ENCODE data around the gene ALPK3.
A peak's percentile ranks its signal among the peaks of the same experiment; 100 is the strongest.

The ALPK3 gene

DNA sequence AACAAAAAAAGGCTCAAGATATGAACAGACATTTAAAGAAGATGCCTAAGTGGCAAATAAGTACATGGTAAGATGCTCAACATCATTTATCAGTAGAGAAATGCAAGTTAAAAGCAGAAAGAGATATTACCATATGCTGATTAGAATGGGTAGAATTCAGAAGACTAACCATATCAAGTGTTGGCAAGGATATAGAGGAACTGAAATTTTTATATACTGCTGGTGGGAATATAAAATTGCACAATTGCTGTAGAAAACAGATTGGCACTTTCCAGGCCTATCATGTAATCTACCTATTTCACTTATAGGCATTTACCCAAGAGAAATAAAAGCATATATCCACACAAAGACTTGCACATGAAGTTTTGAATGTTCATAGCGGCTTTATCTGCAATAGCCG is 84.4 kb downstream of the ALPK3 start:
- no peak for DNase-seq

DNA sequence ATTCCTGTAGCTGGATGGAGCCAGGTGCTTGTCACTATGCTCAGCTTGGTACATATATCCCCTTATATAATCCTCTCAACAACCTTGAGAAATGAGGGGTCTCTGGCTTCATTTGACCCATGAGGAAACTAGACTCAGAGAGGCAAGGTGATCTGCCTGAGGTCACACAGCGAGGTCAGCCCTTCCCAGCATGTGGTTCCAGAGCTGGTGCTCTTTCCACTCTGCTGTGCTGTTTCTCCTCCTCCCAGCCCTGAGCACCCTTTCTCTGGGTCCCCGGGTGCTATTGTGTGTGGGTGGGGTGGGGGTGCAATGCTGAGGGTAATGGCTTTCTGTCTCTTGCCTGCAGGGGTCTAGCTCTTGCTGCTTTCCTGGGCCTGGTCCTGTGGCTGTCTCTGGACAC is 86.6 kb downstream of the ALPK3 start:
- DNase-seq, result no peak

DNA sequence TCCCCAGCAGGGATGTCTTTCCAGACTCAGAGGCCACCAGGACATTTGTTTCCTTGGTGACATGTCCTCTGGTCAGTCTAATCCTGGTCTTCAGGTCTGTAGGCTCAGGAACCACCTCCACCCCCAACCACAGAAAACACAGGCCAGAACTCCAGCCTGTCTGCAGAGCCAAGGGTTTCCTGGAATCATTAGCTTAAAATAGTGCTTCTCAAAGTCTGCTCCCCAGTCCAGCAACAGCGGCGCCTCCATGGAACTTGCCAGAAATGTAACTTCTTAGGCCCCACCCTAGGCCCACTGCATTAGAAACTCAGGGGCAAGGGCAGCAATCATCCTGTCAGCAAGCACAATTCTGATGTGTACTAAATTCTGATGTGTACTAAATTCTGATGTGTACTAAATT is 87.3 kb downstream of the ALPK3 start:
- DNase-seq, result no peak

DNA sequence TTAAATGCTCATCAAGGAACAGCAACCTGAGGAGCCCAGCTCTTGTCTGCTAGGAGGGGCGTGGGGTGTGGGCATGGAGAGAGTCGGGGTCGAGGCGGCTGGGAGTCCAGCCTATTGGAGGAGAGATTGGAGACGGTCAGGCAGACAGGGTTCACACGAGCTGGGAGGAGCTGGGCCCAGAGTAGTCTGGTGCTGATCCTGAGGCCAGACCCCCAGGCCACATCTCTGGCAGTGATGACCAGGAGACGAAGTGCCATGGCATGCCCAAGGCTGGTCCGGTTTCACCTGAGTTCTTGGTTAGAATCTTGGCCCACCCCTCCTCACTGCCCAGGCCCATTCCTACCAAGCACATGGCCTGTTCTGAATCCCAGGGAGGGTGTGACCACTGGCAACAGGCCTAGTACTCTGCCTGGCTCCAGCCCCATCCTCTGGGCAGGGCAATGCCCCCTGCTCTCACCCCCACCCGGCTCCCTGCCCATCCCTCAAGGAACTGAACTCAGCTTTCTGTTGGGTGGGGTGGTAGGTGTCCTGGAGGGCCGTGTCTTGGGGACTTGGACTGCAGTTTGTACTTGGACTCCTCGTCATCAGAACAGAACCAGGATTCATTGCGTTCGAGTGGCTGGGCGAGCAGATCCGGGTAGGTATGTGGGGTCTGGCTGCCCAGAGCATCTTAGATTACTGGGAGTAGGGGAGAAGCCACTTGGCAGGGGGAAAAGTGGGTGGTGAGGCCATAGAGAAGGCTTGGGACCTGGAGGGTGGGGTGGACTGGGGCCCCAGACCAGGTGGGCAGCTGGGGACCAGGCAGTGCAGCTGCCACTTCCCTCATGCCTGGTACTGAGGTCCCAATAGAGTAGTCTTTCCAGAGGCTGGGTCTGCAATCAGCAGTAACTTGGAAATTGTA is 88.1 kb downstream of the ALPK3 start:
- no peak for DNase-seq

DNA sequence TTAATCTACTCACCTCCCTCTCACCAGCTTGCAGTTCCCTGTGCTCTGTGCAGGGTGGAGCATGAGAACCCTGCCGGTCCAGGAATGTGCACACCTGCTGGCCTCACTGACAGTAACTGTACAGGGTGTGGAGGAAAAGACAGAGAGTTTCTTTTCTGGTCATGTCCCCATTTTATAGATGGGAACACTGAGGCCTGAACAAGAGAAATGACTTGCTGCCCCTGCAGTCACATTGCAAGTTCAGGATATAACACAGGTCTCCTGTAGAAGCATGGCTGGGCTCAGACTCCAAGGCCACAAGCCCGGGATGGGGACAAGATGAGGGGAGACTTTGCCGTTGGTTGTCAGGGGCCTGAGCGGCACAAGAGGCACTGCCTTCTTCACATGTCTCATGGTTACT is 90.6 kb downstream of the ALPK3 start:
- DNase-seq, result no peak

DNA sequence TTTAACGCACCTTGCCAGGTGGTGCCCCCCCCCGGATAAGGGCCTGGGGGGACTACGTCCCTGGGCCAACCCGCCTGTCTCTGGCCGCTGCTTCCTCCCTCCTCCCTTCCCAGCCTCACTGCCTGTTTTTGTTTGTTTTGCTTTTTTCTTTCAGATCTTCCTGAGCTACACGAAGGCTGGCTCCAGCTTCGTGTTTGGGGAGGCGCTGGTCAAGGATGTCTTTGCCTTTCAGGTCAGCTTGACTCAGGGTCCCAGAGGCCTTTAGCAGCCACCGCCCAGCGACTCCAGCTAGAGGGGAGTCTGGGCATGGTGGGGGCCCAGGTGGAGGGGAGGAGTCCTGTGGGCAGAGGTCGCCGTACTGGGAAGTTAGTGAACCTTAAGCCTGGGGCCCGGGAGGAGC is 91.4 kb downstream of the ALPK3 start:
- no peak for DNase-seq

DNA sequence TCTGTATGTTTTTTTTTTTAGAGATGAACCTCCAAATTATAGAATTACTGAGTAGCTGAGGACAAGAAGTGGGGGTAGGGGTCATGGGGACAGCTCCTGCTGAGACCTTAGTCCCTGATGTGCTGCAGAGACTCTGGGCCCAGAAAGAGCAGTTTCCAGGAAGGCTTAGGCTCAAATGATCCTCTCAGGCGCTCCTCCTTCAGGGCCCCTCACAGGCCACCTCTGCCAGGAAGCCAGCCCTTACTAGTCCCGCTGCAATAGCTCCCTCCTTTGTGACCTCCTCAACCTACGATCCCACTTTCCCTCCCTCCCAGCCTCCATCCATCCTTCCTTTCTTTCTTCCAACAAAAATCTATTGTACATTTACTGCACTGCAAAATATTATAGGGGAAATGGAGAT is 91.9 kb downstream of the ALPK3 start:
- no peak for DNase-seq

DNA sequence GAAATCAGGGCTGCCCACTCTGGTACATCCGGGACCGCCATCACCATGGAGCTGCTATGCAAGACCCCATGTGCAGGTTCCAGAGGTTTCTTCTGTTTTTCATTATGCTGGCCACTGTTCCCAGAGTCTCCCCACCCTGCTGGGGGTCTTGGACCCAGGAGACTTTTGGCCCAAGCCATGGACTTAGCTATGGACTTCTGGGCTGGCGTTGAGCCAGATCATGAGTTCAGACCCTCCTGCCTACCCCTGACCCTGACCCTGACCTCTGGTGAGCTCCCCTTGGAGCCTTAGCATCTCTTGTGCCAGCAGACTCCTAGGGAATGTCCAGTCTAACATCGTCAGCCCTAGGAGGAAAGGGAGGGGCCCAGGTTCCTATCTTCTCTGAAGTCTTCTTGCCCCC is 92.6 kb downstream of the ALPK3 start:
- DNase-seq, result no peak

DNA sequence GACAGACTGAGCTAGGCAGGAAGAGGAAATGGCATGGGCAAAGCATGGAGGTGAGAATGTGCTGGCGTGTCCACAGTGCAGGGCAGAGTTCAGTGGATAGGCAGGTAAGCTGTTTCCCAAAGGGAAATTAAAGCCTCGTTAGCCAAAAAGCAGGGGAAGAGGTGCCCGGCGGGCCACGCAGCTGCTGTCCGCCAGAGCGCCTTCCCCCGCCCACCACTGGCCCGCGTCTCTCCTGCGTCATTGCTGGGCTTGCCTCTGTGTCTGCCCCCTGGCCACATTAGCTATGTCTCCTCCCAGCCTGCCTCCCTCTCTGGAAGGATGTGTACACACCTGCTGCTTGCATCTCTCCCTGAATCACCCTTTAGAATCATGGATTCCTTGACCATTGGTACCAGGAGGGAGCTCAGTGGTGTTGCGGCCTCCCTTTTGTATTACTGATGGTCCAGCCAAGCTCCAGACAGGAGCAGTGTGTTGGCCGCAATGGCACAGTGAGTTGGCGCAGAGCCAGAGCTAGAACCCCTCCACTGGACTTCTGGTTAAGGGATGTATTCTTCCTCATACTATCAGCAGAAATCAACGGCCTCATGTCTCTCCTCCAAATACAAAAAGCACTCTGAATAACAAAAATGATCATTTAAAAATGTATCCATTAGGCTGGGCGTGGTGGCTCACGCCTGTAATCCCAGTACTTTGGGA is 93.9 kb downstream of the ALPK3 start:
- no peak for DNase-seq

DNA sequence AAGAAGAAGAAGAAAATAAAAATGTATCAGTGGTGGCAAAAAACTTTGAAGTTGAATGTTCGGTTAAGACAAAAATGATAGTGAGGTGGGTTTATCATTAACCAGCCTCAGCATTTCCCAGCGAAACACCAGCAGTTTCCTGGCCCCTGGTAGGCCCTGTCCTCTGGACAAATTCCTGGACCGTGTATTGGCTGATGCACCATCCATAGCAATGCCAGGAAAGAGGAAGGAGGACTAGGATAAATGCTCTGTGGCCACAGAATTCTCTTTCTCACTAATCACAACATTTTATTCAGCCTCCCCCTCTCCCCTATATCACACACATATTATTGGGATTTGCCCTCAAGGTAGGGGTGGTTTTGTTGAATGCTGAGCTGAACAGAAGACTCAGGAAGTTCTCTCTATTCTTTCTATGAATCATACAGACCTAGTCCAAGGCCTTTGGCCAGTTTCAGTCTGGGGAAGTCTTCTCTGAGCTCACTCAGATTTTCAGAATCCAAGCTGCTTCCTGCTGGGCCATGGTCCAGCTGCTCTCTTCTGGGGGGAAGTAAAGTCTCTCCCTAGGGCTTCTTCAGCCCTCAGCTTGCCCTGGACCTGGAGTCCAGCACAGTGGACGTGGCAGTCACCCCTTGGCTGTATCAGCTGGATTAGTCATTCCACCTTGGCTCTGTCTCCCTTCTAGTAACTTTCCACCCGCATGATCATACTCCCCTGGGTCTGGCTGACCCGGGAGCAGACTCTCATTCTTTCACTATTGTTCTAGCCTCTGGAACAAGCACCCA is 94.9 kb downstream of the ALPK3 start:
- DNase-seq, result no peak

DNA sequence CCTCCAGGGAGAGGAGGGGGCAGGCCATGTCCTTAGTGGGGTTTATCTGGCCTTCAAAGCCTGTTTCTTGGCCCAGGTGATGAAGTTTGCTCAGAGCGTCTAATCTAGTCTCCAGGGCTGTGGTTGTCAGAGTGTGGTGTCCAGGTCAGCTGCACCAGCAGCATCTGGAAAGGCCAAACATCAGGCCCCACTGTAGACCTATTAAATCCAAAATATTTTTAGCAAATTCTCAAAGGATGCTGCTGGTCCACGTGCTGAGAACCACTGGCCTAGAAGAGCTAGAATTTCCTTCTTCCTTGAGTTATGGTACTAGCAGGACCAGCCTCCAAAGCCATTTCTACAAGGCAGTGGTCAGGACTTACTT is 96.2 kb downstream of the ALPK3 start:
- DNase-seq, result no peak

DNA sequence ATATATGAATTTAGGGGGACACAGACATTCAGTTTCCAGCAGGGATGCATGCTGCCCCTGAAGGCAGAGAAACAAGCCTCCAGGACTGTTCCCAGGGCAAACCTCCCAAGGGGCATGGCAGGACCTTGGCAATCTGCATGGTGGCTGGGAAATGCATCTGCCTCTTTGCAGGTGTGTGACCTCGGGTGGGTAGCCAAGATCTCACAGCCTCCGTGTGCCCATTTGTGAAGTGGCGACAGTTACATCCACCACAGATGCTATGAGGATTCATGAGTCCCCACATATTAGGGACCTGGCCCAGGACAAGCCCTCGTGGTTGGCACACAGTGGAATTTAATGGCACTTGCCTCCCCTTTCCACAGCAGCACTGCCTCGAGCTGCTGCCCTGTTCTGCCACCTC is 97.2 kb downstream of the ALPK3 start:
- DNase-seq, result no peak

DNA sequence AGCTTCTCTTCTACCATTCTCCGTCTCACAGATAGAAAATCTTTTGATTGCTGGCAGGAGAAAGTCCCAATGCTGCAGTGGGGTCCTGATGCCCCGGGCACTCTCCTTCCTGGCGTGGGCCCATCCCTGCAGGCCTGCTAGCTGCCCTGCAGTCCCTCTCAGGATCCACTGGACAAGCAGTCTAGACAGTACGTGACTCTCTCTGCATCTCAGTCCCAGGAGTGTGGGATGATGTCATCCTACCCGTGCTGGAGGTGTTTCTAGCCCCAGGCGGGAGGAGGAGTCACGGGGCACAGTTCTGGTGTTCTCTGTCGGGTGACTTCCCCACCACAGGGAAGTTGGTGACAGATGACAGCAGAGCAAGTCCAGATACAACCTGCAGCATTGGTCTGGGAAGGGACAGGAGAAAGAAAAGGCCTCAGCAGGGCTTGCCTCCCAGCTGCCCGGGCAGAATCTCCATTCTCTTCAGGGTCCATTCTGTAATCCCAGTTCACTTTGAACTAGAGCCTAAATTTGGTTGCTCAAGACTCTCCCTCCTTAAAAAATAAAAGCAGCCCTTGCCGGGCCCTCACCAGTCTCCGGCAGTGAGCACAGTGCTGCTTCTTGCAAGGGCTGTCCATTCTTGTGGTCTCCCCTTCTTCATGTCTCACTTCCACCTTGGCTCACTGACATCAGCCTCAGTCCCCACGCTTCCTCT is 97.9 kb downstream of the ALPK3 start:
- peak; percentile 10 for DNase-seq

DNA sequence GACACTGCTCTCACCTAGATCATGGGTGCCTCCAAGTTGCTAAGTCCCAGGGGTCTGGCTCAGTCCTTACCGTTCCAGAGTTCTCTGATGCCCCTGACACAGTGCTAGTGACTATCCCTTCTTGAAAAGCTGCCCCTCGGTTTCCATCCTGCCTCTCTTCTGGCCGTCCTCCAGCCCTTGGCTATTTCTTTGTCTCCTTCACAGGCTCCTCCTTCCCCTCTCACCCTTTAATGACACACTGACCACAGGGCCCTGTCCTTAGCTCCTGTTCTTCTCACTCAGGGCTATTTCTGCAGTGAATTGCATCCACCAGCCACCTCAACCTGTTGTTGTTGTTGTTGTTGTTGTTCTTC is 98.4 kb downstream of the ALPK3 start:
- DNase-seq, result no peak

DNA sequence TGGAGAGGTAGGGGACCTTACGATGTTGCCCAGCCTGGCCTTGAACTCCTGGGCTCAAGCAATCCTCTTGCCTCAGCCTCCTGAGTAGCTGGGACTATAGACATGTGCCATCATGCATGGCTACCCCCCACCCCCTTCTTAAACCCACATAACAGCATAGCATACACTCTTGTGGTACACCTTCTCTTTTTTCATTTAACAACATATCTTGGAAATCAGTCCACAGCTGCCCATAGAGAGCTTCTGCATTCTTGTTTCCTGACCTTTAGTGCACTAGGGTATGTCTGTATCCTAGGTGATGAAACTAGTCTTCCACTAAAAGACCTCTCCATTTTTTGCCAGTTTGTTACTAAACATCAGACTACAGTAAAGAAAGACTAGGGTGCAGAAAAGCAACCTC is 100.3 kb downstream of the ALPK3 start:
- no peak for DNase-seq

DNA sequence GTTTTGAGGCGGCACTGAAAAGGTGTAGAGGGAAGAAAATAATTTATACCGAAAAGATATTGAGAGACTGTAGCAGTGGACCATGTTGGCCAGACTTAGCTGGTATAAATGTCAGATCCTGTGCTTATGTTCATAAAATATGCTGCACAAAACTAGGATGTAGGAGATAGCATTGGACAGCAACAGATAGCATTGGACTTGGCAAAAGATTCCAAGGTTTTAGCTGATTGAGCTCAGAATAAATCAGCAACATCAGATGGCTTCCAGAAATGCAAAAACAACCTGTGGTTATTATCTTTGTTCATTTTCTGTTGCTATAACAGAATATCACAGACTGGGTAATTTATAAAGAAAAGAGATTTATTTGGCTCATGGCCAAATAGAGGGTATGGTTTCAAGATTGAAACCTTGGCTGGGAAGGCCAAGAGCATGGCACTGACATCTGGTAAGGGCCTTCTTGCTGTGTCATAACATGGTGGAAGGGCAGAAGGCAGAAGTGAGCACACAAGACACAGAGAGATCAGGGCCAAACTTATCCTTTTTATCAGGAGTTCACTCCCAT is 102.0 kb downstream of the ALPK3 start:
- no peak for DNase-seq

DNA sequence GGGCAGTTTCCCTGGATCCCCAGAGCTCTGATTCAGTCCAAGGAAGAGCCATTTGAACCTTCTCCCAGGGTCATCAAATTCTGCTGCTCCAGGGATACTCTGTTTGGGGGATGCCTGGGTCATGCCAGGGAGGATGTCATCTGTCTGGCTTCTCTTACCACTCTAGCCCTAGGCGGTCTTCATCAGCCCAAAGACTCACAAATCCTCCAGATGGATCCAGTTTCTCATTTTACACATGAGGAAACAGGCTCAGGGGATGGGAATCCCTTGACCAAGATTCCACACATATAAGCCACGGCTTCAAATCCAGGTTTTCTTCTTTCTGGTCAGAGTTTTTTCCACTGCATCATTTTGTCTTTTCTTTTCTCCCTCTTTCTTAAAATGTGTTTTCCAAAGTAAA is 104.0 kb downstream of the ALPK3 start:
- DNase-seq, result no peak

DNA sequence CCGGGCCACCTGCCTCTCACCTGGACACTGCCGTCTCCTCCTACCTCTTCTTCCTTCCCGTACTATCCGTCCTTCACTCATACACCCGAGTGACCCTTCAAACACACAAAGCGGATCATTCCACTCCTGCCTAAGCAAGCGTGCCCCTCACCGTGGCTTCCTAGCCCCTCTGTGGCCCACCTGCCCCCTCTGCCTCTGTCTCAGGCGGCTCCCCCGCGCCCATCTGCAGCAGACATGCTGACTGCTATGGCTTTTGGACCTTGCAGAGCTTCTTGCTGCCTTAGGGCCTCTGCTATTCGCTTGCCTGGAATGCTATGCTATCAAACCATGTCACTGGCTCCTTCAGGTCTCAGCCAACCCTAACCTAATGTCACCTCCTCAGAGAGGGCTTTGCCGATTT is 105.4 kb downstream of the ALPK3 start:
- DNase-seq, result no peak
